HG02884 (cell line): ENCODE results near the gene DHRS1.

Experiments used
- ATAC-seq: cut with Tn5 transposase; IDR thresholded peaks from one replicate; pipeline ENCODE4 v1.9.1; 2021; ENCODE audit warnings: mild to moderate bottlenecking, moderate library complexity; ENCODE audit not compliant: unreplicated experiment

Gene DHRS1

DNA sequence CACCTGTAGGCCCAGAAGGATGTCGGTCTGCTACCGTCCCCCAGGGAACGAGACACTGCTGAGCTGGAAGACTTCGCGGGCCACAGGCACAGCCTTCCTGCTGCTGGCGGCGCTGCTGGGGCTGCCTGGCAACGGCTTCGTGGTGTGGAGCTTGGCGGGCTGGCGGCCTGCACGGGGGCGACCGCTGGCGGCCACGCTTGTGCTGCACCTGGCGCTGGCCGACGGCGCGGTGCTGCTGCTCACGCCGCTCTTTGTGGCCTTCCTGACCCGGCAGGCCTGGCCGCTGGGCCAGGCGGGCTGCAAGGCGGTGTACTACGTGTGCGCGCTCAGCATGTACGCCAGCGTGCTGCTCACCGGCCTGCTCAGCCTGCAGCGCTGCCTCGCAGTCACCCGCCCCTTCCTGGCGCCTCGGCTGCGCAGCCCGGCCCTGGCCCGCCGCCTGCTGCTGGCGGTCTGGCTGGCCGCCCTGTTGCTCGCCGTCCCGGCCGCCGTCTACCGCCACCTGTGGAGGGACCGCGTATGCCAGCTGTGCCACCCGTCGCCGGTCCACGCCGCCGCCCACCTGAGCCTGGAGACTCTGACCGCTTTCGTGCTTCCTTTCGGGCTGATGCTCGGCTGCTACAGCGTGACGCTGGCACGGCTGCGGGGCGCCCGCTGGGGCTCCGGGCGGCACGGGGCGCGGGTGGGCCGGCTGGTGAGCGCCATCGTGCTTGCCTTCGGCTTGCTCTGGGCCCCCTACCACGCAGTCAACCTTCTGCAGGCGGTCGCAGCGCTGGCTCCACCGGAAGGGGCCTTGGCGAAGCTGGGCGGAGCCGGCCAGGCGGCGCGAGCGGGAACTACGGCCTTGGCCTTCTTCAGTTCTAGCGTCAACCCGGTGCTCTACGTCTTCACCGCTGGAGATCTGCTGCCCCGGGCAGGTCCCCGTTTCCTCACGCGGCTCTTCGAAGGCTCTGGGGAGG lies 11.3 kb upstream of the DHRS1 start, which contains the start of gene LTB4R:
TSS of gene LTB4R (plus strand) at position 857 of the 959 bp plus-strand sequence. CDS start 4,150 bp downstream, outside the sequence.
- peak; percentile 60 for ATAC-seq

- no peak for ATAC-seq
Observed at GRCh38 chr14:24310265-24310645, 10.7 kb upstream of the DHRS1 start.

DNA sequence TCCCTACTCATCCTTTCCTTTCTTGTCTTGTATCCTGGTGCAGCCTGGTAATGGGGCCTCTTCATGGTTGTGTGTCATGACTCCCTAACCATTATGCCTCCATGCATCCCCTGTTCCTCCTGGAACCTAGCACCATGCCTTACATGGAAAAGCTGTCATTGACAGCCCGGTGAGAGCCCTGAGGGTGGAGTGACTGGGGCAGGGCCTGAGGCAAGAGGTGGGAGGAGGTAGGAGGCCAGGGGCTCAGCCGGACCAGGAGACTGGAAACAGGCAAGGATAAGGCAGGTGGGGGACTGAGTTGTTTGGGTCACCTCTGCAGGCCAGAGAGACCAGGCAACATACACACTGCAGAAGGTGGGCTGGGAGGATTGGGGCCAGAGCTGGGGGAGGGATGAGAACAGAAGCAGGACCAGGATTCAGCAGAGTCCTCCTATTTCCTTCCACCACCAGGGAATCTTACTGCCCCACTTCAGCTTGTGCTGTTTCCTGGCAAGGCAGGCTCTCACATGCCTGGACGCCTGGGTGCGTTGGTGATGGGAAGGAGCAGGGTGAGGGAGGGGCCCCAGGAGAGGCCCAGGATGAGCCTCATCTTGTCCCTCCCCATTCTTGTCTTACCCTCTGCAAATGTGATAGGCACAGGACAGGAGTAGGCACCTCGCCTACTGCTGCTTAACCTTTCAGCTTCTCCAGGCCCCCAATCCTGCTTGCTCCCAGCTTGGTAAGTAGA lies 10.1 kb upstream of the DHRS1 start, which contains the start of gene LTB4R2:
TSS of gene LTB4R2 (plus strand) at position 603 of the 727 bp plus-strand sequence. CDS start 525 bp downstream, outside the sequence.
- ATAC-seq, result no peak

DNA sequence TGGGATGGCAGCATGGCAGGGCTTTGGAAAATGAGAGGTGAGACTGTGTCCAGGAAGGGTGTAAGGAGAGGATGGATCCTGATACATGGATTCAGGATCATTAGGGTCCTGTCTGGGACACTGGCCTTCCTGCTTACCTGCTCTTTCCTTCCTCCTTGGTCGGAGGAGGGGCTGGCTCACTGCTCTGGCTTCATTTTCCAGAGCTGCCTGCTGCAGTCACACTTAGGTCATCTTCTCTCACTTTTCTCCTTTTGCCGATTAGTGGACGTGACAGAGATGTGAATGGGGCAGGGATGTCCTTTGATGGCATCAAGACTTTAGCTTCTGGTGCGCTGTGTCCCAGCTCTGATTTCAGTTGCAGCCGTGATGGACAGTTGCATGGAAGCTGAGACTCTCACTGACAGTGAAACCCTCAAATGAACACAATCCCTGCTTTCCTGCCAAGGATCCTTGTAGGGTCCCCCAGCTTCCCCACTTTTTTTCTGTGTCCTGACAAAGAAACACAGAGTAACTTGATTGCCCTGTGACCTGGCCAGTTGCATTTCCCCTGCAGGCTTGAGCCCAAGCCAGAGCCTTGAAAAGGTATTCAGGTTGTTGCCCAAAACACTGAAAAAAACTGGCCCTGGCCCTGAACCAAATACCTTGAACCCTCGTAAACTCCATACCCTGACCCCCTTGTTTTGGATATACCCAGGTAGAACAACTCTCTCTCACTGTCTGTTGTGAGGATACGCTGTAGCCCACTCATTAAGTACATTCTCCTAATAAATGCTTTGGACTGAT lies 9.0 kb upstream of the DHRS1 start:
- ATAC-seq, result no peak

- ATAC-seq, result no peak
Observed at GRCh38 chr14:24307575-24308341, 8.2 kb upstream of the DHRS1 start, which contains the start of gene CIDEB. TSS of gene CIDEB (minus strand) at chr14:24307977. CDS start at chr14:24307858, 119 bp downstream.

DNA sequence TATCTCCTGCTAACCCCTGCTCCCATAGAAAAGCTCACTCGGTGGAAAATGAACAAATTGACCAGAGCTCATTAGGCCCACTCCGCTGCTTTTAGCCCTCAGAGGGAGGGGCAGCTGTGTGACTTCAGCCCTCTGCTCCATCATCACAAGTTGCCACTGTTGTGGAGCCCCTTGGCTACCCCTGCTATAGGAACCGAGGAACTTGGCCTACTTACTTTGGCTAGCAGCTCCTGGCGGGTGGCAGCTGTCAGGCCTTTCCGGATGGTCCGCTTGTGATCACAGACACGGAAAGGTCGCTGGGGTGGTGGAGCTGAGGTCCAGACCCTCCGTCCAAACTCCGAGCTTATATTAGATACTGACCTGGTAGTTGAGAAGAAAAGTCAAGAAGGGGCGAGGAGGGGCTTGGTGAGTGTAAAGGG lies 7.6 kb upstream of the DHRS1 start:
- no peak for ATAC-seq

GRCh38 chr14:24304019-24304387 lies 4.4 kb upstream of the DHRS1 start:
- ATAC-seq, result no peak

DNA sequence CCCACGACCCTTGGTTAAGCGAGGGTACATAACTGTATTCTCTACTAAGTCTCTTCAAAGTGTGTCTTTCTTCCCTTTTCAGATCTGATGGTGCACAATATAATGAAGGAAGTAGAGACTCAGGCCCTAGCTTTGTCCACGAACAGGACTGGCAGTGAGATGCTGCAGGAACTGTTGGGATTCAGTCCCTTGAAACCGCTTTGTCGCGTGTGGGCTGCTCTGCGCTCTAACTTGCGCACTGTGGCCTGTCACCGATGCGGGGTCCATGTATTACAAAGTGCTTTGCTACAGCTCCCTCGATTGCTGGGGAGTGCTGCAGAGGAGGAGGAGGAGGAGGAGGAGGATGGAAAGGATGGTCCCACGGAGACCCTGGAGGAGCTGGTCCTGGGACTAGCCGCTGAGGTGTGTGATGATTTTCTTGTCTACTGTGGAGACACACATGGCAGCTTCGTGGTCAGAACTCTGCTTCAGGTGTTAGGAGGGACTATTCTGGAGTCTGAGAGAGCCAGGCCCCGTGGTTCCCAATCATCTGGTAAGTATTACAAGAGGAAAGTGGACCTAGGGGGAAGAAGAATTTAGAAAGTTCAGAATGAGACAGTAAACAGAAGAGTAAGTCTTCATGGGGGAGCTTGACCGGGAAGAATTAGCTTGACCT lies 873 bp upstream of the DHRS1 start:
- ATAC-seq, result no peak

DNA sequence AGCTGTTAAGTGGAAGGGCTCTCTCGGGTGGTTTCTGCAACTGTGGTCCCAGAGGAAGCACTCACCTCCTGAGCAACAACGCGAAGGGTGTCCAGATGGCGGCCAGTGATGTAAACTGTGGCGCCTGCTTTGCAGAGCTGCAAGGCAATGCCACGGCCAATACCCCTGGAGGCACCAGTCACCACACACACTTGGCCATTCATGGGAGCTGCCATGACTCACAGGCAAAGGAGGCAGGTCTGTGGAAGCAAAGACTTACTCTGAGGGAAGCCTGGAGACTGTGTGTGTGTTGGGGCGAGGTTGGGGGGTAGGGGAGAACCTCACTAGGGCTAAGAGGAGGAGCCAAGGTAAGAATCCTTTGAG lies 707 bp downstream of the DHRS1 start:
- ATAC-seq, result peak; percentile 5

GRCh38 chr14:24297190-24297964 lies 2.2 kb downstream of the DHRS1 start:
- peak; percentile 10 for ATAC-seq

- peak; percentile 50 for ATAC-seq
Observed at GRCh38 chr14:24296341-24297157, 3.0 kb downstream of the DHRS1 start.

DNA sequence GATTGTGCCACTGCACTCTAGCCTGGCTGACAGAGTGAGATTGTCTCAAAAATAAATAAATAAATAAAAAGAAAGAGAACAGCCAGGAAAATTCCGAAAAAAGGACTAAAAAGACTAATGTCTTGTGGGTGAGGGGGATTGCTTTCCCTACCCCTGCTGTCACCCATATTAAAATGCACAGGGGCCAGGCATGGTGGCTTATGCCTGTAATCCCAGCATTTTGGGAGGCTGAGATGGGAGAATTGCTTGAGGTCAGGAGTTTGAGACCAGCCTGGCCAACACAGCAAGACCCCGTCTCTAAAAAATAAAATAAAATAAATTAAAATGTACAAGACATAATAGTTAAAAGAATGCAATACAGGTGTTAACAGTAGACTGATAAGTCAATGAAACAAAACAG lies 6.1 kb downstream of the DHRS1 start:
- no peak for ATAC-seq

DNA sequence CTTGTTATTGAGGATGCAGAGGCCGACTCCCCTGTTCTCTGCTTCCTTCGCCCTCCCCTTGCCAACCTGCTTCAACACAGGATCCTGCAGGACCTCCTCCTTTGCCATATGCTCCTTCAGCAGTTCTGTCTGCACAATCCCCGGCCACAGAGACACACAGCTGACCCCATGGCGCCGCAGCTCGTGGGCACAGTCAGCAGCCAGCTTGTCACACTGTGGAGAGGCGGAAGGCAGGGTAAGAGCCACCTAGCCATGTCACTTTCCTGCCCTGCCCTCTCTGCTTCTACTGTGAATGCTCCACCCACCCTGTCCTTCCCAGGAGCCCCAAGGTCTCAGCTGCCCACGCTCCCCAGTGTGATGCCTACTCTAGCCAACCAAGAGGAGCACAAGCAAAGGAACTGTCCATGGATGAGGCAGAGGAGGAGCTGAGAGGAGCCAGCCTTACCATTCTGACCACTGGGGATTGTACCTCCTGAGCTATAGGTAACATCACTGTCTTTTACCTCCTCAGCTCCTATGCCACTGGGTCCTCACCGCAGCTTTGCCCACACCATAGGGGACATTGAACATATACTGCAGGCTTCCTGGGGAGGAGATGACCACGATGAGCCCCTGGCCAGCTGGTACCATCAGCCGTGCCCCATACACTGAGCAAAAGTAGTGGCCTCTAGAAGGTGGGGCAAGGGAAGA lies 7.3 kb downstream of the DHRS1 start:
- ATAC-seq, result no peak

DNA sequence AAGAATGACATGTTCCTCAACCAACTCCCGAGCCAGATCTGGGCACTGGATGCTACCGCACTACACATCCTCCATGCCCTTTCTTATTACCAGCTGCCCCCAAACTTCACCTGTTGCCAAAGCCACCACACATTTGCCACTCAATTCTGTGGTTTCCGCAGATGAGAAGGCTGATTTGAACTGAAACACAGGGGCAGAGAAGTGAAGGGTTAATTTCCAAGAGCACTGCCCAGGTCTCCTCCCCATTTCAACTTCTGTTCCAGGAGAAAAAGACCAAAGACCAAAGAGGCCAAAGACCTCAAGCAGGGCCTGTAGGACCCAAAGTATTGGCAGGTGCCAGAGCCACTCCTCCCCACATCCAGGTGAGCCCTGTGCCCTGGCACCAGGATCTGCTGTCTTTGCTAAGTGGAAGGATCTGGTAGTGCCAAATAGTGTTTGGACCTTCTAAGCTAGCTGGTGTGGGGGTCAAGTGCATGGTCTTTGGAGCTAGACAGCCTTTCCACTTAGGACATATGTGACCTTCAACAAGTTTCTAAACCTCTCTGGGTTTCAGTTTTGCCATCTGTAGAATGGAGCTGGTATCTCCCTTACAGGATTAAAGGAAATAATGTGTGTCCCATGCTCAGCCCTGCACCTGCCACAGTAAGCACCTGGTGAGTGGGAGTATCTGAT lies 8.0 kb downstream of the DHRS1 start:
- ATAC-seq, result no peak

- ATAC-seq, result no peak
Observed at GRCh38 chr14:24290746-24291145, 8.8 kb downstream of the DHRS1 start.

GRCh38 chr14:24289649-24290280 lies 9.8 kb downstream of the DHRS1 start:
- no peak for ATAC-seq
